SH-SY5Y (cell line): ENCODE results near the gene RAD51B.

Experiments
- GATA2 ChIP-seq: IDR thresholded peaks from 2 replicates; pipeline ENCODE4 v1.6.1; 2011; ENCODE audit warnings: mild to moderate bottlenecking, low read depth, low read length
- GATA3 ChIP-seq: IDR thresholded peaks from 2 replicates; pipeline ENCODE4 v1.6.1; 2011; ENCODE audit warnings: low read depth, mild to moderate bottlenecking, low read length, moderate library complexity

- TF ChIP-seq GATA2 (no peak), GATA3 (no peak)
These were observed 353.0 kb downstream of the RAD51B start for GRCh38 chr14:68172627-68173026.
